K562 (cell line): ENCODE measurements around the gene WBP2NL. TPM values are rescaled to one million over a fixed set of nuclear protein-coding genes. Genes with fewer than 3 reads are reported as not detected.

ENCODE experiments used
- ATAC-seq: fragments of 200-7000 bp; cut with Tn5 transposase; 3 replicates; pipeline ENCODE4 v1.9.1; 2020; ENCODE audit warnings: moderate library complexity
- BruUV-seq: library from RNA; stranded (reverse); fragments of 400-500 nt; replicated peaks from 2 replicates; lab custom pipeline; 2021; lab: Mats Ljungman, UMichigan
- CTCF ChIA-PET: fragments of 300-600 bp; formaldehyde crosslinking; extraction: SDS; loops from one replicate; lab custom pipeline; 2021; ENCODE audit warnings: low intra/inter-chr PET ratio; lab: Yijun Ruan, JAX
- POLR2A ChIA-PET: fragments of 300-600, 350-650 bp; sonication (Branson Sonifier 250); formaldehyde crosslinking; extraction: SDS; loops from one replicate; lab custom pipeline; 2021; ENCODE audit warnings: antibody characterized with exemption, inconsistent platforms; lab: Yijun Ruan, JAX
- DNase-seq, 4 experiments: peaks; one replicate each; pipeline versions ENCODE4 v3.0.0 to v3.0.0-alpha.2; 2011 to 2018; ENCODE audit warnings: low spot score in 3 of 4, mixed read lengths in 3 of 4; ENCODE audit errors: extremely low read depth in 1 of 4
- FAIRE-seq: peaks from 2 replicates; lab custom pipeline; 2011; peaks lifted over from hg19 to GRCh38; lab: Jason Lieb, UNC
- H2AFZ ChIP-seq: 2 replicates; pipeline ENCODE4 v1.6.0; 2011; ENCODE audit warnings: low read depth, low read length, control low read depth, inconsistent platforms
- H3K27ac ChIP-seq: fragments of 200-600 bp; 3 replicates; pipeline ENCODE4 v1.8.0; 2011; ENCODE audit warnings: low read depth, mild to moderate bottlenecking, control low read depth, inconsistent platforms, low read length, moderate library complexity, mixed read lengths; ENCODE audit errors: extremely low read depth
- H3K27me3 ChIP-seq, 2 experiments: fragments of 300-600 bp in 1 of 2; 2 replicates in 1 of 2; 3 replicates in 1 of 2; pipeline versions ENCODE4 v1.6.0 to v1.8.0; 2011; ENCODE audit warnings: inconsistent platforms in 2 of 2, low read length in 2 of 2, mild to moderate bottlenecking in 1 of 2, mixed read lengths in 1 of 2, moderate library complexity in 1 of 2; ENCODE audit not compliant: control insufficient read depth in 2 of 2, insufficient read depth in 2 of 2
- H3K36me3 ChIP-seq: fragments of 300-600 bp; 3 replicates; pipeline ENCODE4 v1.8.0; 2011; ENCODE audit warnings: mild to moderate bottlenecking, low read length, inconsistent platforms; ENCODE audit not compliant: control insufficient read depth, insufficient read depth
- H3K4me1 ChIP-seq, 2 experiments: fragments of 200-600 bp in 1 of 2; replicated peaks in 1 of 2; 2 replicates in 1 of 2; 3 replicates in 1 of 2; pipeline versions ENCODE4 v1.5.1 to v1.8.0; 2011; ENCODE audit warnings: inconsistent platforms in 2 of 2, low read length in 2 of 2, mild to moderate bottlenecking in 1 of 2, mixed read lengths in 1 of 2, moderate library complexity in 1 of 2; ENCODE audit not compliant: control insufficient read depth in 2 of 2, insufficient read depth in 2 of 2
- H3K4me2 ChIP-seq: 2 replicates; pipeline ENCODE4 v1.6.1; 2011; ENCODE audit warnings: low read length, control low read depth, inconsistent platforms, mixed read lengths; ENCODE audit not compliant: insufficient read depth
- H3K4me3 ChIP-seq: fragments of 200-600 bp; sonication (generic), shearing (Covaris generic); 2 replicates; pipeline ENCODE4 v1.5.1; 2016; ENCODE audit warnings: control low read depth, inconsistent platforms
- H3K79me2 ChIP-seq: fragments of 200-600 bp; 3 replicates; pipeline ENCODE4 v1.8.0; 2011; ENCODE audit warnings: low read length, inconsistent platforms; ENCODE audit not compliant: control insufficient read depth, insufficient read depth
- H3K9ac ChIP-seq, 2 experiments: 2 replicates each; pipeline versions ENCODE4 v1.6.0 to v1.6.1; 2011; ENCODE audit warnings: low read depth in 2 of 2, low read length in 2 of 2, control low read depth in 1 of 2, inconsistent platforms in 1 of 2, mild to moderate bottlenecking in 1 of 2, mixed read lengths in 1 of 2; ENCODE audit not compliant: insufficient read depth in 1 of 2
- H3K9me1 ChIP-seq: one replicate; pipeline ENCODE4 v1.6.0; 2011; ENCODE audit warnings: inconsistent platforms, mild to moderate bottlenecking, low read length, moderate library complexity; ENCODE audit not compliant: control insufficient read depth, insufficient read depth
- H3K9me3 ChIP-seq: replicated peaks from 2 replicates; pipeline ENCODE4 v1.5.1; 2011; ENCODE audit warnings: low read depth, low read length, inconsistent platforms; ENCODE audit not compliant: control insufficient read depth, insufficient read depth
- H4K20me1 ChIP-seq: replicated peaks from 2 replicates; pipeline ENCODE4 v1.6.1; 2011; ENCODE audit warnings: low read length, inconsistent platforms, mixed read lengths; ENCODE audit not compliant: control insufficient read depth, insufficient read depth
- CREB1 ChIP-seq, 2 experiments: sonication (generic) in 1 of 2; formaldehyde crosslinking in 1 of 2; IDR thresholded peaks; 2 replicates each; pipeline versions ENCODE4 v1.6.1 to v1.8.0; 2012 to 2022; ENCODE audit warnings: inconsistent platforms in 1 of 2, mild to moderate bottlenecking in 1 of 2, missing genetic modification reagents in 1 of 2, moderate library complexity in 1 of 2
- CTBP1 ChIP-seq: fragments of 450-650 bp; IDR thresholded peaks from 2 replicates; pipeline ENCODE4 v1.6.1; 2016; ENCODE audit warnings: borderline replicate concordance
- PBX2 ChIP-seq, 2 experiments: IDR thresholded peaks in 1 of 2; conservative IDR thresholded peaks in 1 of 2; 2 replicates each; pipeline ENCODE4 v1.6.1; 2016; ENCODE audit warnings: low read depth in 2 of 2, mild to moderate bottlenecking in 1 of 2, missing compliant biosample characterization in 1 of 2, missing genetic modification characterization in 1 of 2, moderate library complexity in 1 of 2
- WHSC1 ChIP-seq: IDR thresholded peaks from one replicate; pipeline ENCODE4 v1.6.1; 2012; ENCODE audit warnings: low read length, control low read depth, inconsistent platforms
- ZNF384 ChIP-seq: IDR thresholded peaks from 2 replicates; pipeline ENCODE4 v1.6.1; 2012; ENCODE audit warnings: low read depth, low read length, improper control_type of control experiment
- WGBS: fragments of 100-300 bp; shearing (Covaris generic); methylation state at CpG from one replicate; pipeline ENCODE4 v1.1.6; 2016; ENCODE audit warnings: low coverage, mixed read lengths; ENCODE audit not compliant: insufficient coverage; ENCODE audit errors: missing lambda C conversion rate; 5-methylcytosine and 5-hydroxymethylcytosine counted together
- in situ Hi-C: fragments of 300-500 bp; cut with MboI; formaldehyde crosslinking; loops from 4 replicates; pipeline ENCODE4 v1.15.0; 2018; ENCODE audit warnings: inconsistent platforms, mixed read lengths
- intact Hi-C: fragments of 100-400 bp; cut with micrococcal nuclease; formaldehyde crosslinking; loops from 2 replicates; pipeline ENCODE4 v1.14.2; 2022
- polyA plus RNA-seq, 8 experiments: library from polyadenylated mRNA; depleted of rRNA in 4 of 8; stranded (reverse) in 5 of 8; unstranded in 3 of 8; fragments of >200 nt; fragmentation: Nextera tagmentation in 2 of 8; fragmentation: Illumina TruSeq in 1 of 8; extraction: Ambion mirVana in 2 of 8; extraction: Trizol in 1 of 8; gene quantifications; 2 replicates each; pipeline versions ENCODE4 v1.2.1 to v1.2.3, GENCODE V29; 2011 to 2014; ENCODE audit warnings: inconsistent platforms in 1 of 8, missing spikeins in 1 of 8
- total RNA-seq, 7 experiments: library from RNA; depleted of rRNA in 6 of 7; stranded (reverse); fragments of >200 nt in 6 of 7; fragmentation: Illumina TruSeq in 2 of 7; extraction: Trizol in 2 of 7; gene quantifications; 2 replicates each; pipeline versions ENCODE4 v1.2.1 to v1.2.3, GENCODE V29; 2011 to 2021; ENCODE audit warnings: low replicate concordance in 1 of 7

WBP2NL gene
- total and polyA plus RNA-seq, 9 of the 15 experiments (the other 6 are each of a cell fraction or from before 2014, with no cell fraction given), result not detected

- Histone ChIP-seq H3K27me3 (no peaks in the 10 kb centered on the region), H3K9ac (no peak overlapping the region), H2AFZ (no peak overlapping the region), H3K9me3 (no peaks in the 10 kb centered on the region), H3K4me1 (peaks cover 15 to 19% of the 10 kb centered on the region in 2 experiments)
- CTCF ChIA-PET, result no interaction called here
- ATAC-seq (no peak), FAIRE-seq (no peak)
- TF ChIP-seq CTBP1 (no peak), ZNF384 (no peak), CREB1 (IDR thresholded peaks at IDR 0.05) (no peak), CREB1 (CRISPR knock-in tag; IDR thresholded peaks at IDR 0.05) (no peak), WHSC1 (no peak), PBX2 (CRISPR knock-in tag; IDR thresholded peaks at IDR 0.05; ENCODE audit: low read depth) (no peak), PBX2 (tag; conservative IDR thresholded peaks at IDR 0.05; ENCODE audit: low read depth) (no peak)
- TF ChIP-seq, all 486 proteins: peak for 0
- Histone ChIP-seq H3K27ac (no peak overlapping the region), H4K20me1 (no peaks in the 10 kb centered on the region), H3K9me1 (no peaks in the 10 kb centered on the region), H3K79me2 (no peaks in the 10 kb centered on the region), H3K4me3 (no peak overlapping the region), H3K36me3 (no peaks in the 10 kb centered on the region), H3K4me2 (no peak overlapping the region)
- POLR2A ChIA-PET, result interaction anchor here (0.8 kb wide), 2 partner anchors 39 to 176 kb away, joined by 3 read pairs; no protein-coding TSS in a partner anchor
- in situ Hi-C loops (loop anchor here (25.0 kb wide), 1 partner anchor 473 kb away; the partner anchor contains the start of gene NFAM1), intact Hi-C loops (loop anchor here (10.0 kb wide), 2 partner anchors 111 to 151 kb away; partner anchors contain the start of genes NAGA, PHETA2 and SMDT1)
- no TSS peak for BruUV-seq
- no peak for DNase-seq
- 7% methylated on average over 3 of the region's 5 CpGs for WGBS
Measured at GRCh38 chr22:41964112-41964491, 34.5 kb upstream of the WBP2NL start.
